NCI-H748 treated with DMSO at 0.1 percent for 48 hours (cell line): ENCODE results near the gene RUSF1.
"Not testable (repeated sequence)": the region's sequence is repeated elsewhere in the genome, so short reads cannot be mapped to it uniquely, and the experiment has no call there.

Experiments
- DNase-seq: peaks from one replicate; lab custom pipeline; 2025; lab: John Stamatoyannopoulos, UW

The RUSF1 gene

GRCh38 chr16:31507929-31508705, at the start of gene RUSF1:
Gene RUSF1 (minus strand): TSS chr16:31508391. CDS start chr16:31508373, 18 bp downstream.
- DNase-seq: peak; percentile 64

DNA sequence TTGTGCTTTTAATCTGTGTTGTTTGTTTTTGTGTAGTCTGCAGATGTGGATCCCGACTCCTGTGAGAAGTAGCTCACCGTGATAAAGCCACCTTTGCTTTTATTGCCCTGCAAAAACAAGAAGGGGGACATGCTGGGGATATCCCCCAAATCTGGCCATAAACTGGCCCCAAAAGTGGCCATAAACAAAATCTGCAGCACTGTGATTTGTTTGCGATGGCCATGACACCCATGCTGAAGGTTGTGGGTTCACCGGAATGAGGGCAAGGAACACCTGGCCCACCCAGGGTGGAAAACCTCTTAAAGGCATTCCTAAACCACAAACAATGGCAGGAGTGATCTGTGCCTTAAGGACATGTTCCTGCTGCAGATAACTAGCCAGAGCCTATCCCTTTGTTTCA, 34.6 kb upstream of the RUSF1 start:
- no peak for DNase-seq

DNA sequence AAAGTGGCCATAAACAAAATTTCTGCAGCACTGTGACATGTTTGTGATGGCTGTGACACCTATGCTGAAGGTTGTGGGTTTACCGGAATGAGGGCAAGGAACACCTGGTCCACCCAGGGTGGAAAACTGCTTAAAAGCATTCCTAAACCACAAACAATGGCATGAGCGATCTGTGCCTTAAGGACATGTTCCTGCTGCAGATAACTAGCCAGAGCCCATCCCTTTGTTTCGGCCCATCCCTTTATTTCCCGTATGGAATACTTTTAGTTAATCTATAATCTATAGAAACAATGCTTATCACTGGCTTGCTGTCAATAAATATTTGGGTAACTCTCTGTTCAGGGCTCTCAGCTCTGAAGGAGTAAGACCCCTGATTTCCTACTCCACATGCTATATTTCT, 31.6 kb upstream of the RUSF1 start:
- DNase-seq: not testable (repeated sequence)

- not testable (repeated sequence) for DNase-seq
Measured at GRCh38 chr16:31538243-31538598, 30.0 kb upstream of the RUSF1 start.

DNA sequence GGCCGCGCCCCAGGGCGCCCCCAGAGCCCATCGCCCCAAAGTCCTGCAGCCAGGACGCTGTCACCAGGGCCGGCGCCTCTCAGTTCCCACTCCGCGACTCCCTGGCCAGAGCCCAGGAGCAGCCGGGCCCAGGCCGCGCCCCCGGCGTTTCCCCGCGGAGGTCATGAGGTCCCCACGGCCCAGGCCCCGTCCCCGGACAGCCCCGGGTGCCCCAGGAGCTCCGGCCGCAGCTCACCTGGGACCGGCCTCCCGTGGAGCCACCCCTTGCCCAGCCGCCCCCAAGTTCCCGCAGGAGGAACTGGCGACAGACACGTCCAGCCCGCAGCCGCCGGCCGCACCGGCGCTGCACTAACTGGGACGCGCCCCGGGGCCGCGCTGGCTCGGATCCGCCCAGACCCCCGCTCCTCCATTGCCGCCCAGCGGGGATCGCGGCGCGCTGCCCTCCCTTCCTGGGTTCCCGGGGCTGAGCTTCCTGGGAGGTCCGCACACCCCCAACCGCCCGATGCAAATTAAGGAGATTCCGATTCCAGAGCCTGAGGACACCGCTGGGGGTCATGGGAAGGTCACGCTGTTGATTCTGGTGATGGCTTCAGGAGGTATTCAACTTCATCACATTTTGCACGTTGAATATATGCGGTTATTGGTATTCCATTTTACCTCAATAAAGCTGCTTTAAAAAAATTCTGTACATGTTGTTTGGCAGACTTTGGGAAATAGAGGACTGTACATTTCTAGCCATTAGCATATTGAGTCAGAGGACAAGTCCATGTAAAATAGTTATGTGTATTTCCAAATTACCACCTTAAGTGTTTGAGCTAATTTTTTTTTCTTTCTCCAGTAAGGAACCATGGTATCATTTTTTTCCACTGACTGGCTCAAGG, 29.4 kb upstream of the RUSF1 start:
- no peak for DNase-seq

DNA sequence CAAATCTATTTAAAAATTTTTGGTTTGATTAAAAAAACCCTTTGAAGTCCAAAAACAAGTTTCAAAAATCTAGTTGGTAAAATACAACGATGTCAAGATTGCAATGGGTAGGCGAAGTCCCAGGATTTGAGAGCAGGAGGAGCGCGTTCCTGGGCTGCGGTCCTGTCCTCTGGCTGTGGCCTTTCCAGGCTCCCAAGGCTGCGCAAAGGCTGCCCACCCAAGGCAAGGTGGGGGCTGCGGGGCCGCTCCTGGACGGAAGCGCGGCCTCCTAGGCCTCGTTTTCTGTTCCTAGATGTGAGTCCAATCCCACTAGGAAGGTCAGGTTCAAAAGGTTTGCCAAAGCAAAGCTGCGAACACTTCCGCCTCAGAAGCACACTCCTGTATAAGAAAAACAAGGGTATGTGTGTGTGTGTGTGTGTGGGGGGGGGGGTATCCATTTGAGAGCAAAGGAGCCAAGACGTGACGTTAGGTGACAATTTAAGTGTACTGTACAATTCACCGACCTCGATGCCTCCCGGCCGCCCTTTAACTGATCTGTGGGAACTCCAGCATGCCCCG, 28.7 kb upstream of the RUSF1 start:
- DNase-seq: no peak

- no peak for DNase-seq
Measured at GRCh38 chr16:31535737-31536136, 27.5 kb upstream of the RUSF1 start.

DNA sequence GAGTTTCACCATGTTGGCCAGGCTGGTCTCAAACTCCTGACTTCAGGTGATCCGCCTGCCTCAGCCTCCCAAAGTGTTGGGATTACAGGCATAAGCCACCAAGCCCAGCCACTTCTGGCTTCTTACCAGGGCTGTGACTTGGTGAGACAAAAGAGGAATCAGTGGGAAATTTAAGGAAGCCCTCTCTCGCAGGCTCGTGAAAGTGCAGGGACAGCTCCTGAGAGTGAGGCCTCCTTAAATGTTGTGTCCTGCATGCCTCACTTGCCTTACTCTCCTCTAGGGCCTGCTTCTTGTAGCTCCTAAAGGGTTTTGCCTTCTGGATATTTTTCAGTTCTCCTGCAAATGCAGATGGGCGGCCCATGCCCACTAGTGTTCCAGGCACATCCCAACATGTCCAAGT, 24.7 kb upstream of the RUSF1 start:
- no peak for DNase-seq

GRCh38 chr16:31532120-31532519, 23.9 kb upstream of the RUSF1 start:
- DNase-seq: no peak

GRCh38 chr16:31531096-31531495, 22.9 kb upstream of the RUSF1 start:
- DNase-seq: no peak

DNA sequence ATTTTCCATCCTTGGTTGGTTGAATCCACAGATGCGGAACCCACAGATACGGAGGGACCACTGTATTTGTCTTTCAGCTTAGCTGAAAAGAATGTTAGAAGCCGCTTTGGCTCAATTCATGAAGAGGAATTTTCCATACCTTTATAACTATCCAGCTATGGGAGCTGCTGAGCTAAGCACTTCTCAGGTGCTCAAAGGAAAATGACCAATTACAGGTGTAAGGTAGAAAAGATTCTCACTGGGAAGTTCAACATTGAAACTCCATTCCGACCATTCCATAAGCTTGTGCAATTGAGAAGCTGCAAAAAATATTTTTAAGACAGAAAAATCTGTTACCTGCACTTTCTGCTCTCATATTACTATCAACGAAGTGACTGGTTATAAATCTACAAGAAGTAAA, 22.2 kb upstream of the RUSF1 start:
- DNase-seq: peak; percentile 4

GRCh38 chr16:31529937-31530312, 21.7 kb upstream of the RUSF1 start:
- peak; percentile 4 for DNase-seq

- no peak for DNase-seq
Measured at GRCh38 chr16:31529108-31529936, 21.1 kb upstream of the RUSF1 start.

DNA sequence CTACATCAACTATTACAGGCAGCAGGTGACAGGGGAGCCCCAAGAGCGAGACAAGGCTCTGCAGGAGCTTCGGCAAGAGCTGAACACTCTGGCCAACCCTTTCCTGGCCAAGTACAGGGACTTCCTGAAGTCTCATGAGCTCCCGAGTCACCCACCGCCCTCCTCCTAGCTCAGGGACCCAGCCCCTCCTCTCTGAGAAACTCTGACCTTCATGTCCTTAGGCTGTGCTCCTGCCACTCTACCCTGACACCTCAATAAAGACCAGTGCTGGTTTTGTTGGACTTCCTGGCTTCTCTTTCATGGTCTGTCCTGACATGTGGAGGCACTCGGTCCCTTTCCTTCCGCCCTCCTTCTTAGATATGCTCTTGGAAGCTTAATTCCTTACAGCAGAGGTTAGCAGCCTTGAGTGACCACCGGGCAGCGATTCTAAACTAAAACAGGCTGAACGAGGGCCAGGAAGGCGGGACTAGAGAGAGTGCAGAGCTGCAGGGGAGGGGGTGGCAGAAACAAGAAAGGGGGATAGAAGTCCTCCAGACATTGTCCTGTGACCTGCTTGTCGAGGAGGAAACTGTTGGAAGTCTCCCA, 20.4 kb upstream of the RUSF1 start:
- no peak for DNase-seq

- no peak for DNase-seq
Measured at GRCh38 chr16:31527734-31528274, 19.6 kb upstream of the RUSF1 start, which contains the start of gene AHSP. Gene AHSP (plus strand): TSS chr16:31527900. CDS start chr16:31528140, 240 bp downstream.

GRCh38 chr16:31525113-31525512, 16.9 kb upstream of the RUSF1 start:
- no peak for DNase-seq

- not testable (repeated sequence) for DNase-seq
Measured at GRCh38 chr16:31523768-31524167, 15.6 kb upstream of the RUSF1 start.

- no peak for DNase-seq
Measured at GRCh38 chr16:31522071-31522470, 13.9 kb upstream of the RUSF1 start.

GRCh38 chr16:31521368-31521767, 13.2 kb upstream of the RUSF1 start:
- no peak for DNase-seq

DNA sequence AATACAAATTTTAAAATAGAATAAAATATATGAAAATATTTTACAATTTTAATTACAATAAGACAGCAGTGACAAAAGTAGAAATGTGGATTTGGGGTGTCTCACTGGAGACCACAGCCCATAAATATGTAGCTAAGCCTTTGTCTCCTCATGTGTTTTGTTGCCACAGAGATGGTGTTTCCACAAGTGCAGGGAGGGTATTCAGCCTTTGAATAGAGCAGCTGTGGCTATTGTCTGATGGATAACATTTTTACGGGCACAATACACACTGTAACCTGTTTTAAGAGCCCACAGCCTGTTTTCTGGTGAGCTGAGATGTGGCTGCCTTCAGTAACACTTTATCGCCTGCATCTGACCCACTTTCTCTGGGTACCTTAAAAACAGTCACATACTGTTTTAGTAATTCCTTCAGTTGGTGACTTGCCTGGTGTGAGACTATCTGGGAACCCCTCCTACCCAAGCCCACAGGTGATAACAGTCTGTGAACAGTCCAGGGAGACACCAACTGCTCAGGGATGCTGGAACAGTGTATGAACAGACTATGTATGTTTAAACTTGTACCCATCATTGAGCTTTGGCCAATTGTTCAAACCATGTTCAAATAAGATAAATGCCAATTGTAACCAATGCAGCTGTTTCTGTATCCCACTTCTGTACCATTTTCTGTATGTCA, 11.7 kb upstream of the RUSF1 start:
- DNase-seq: peak; percentile 53
